Ovary (tissue), 3 donors: ENCODE data around the gene PCDHGA10.

Source experiments
- CTCF ChIP-seq, 3 donors: fragments of 450-650 bp in 2 of 3; fragments of 200-600 bp in 1 of 3; IDR thresholded peaks; one replicate each; pipeline versions ENCODE4 v1.5.1 to v1.8.0; 2016 to 2022; ENCODE audit warnings: antibody characterized with exemption in 3 of 3, mild to moderate bottlenecking in 1 of 3
- EP300 ChIP-seq: sonication (generic); formaldehyde crosslinking; IDR thresholded peaks from one replicate; pipeline ENCODE4 v1.6.1; 2017; ENCODE audit warnings: antibody characterized with exemption
- POLR2A ChIP-seq: fragments of 450-650 bp; IDR thresholded peaks from one replicate; pipeline ENCODE4 v1.6.1; 2017; ENCODE audit warnings: antibody characterized with exemption, mild to moderate bottlenecking, moderate library complexity
- donor health status: DM: no; HTN: no; CAD: no.

GRCh38 chr5:141422742-141423291 lies 10.0 kb downstream of the PCDHGA10 start:
- no peak for TF ChIP-seq CTCF (IDR thresholded peaks at IDR 0.05)
- TF ChIP-seq POLR2A: no peak
- no peak for TF ChIP-seq EP300
